Activated naive CD4-positive, alpha-beta T cell treated with anti-CD3 and anti-CD28 coated beads, Interleukin-2, amount 50 U/mL, for 16 hours (primary cell): ENCODE measurements around the gene GCNT4.
A peak's percentile ranks its signal among the peaks of the same experiment; 100 is the strongest.

Source experiments
- DNase-seq: peaks from one replicate; pipeline ENCODE4 v3.0.0-alpha.2; 2020

GCNT4 gene

DNA sequence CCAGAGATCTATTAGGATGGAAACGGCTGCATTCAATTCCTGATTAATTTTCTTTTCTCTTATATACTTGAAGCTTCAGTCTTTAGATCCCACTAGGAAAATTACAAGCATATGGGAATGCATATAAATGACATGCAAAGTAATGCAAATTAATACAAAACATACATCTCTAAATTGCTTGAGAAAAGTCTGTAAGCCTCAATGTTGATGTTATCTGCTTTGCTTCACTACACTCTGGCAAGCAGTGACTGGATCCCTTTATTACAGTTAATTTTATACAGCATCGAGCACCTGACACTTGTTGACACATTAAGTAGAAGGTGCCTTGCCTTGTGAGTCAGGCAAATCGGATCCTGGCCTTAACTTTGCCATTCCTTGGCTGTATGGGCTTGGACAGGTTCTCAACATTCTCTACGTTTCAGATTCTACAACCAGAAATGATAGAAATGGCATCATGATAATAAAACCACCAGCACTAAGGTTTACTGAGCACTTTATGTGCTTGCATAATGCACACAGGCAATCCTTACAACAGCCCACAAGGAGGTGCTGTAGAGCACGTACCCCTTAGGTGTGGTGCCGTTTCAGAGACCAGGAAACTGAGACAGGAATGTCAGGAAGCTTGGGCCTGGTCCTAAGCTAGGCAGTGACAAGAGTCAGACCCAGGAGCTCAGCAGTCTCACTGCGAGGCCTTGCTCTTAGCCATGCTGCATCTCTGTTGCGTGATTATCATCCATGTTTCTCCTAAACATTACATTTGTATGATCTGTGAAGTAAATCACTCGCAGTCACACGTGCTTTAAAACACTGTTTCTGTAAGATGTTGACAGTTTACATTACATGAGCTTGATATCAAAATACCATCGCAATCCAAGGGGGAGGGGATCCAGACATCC is 2.7 kb downstream of the GCNT4 start:
- peak; percentile 66 for DNase-seq

DNA sequence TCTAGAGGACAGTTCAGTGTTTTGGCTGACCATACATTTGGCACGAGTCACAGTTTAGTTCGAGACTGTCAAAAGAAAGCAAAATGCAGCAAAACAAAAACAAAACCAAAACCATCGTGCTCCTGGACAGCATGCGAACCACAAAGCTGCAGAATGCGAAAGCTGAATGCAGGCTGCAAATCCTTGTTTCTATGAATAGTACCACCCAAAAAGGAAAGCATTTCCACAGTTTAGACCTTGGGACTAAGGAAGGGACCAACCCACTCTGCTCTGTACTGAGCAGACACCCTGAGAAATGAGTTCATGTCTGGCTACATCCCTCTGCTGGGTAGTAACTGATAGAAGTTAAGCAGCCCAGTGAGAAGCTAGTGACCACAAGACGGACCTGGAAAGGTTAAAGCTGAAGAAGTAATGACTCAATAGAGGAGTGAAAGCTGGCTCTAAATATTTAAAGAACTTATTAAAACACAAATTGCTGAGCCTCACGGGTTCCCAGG is 3.9 kb downstream of the GCNT4 start:
- no peak for DNase-seq

- DNase-seq, result no peak
These were observed 5.0 kb downstream of the GCNT4 start for GRCh38 chr5:75047356-75047755.

DNA sequence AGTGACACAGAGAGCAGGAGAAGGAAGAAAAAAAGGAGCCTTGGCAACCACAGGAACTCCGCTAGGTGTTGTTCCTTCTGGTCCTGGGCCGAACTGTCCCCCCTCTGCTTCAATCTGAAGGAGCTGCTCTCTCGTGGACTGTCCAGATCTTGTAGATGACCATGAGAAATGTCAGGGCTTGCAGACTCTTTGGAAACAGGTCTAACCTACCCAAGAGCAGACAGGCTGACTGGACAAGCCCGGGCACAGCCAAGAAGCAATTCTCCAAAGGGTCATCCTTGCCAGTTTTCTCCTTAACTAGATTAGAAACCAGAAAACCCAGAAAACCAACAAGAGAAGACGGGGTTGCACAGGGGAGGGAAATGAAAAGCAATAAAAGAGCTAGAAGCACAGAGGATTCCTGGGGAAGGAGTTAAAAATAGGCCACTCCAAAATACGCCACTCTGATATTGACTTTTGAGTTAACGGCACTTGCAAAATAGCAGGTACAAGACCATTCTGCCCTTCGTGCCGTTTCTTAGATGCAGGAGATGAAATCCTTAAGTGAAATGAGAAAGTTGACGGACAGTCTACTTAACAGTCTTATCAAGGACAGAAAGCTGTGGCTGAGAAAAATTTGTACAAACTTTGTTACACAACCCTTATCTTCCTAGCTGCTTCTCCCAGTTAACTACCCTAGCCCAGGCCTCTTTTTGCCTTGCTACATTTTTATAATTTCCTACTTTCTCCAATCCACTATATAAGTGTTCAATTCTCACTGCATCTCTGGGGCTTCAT is 5.8 kb downstream of the GCNT4 start:
- no peak for DNase-seq

DNA sequence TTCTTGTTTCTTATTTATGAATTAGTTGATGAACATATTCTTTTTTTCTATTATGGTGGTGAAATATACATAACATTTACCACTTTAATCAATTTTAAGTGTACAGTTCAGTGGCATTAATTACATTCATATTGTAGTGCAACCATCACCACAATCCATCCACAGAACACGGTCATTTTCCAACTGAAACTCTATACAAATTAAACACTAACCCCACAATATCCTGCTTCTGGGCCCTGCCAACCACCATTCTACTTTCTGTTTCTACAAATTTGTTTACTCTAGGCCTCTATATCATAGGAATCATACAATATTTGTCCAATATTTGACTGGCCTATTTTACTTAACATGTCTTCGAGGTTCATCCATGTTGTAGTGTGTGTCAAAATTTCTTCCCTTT is 7.3 kb downstream of the GCNT4 start:
- DNase-seq, result no peak

DNA sequence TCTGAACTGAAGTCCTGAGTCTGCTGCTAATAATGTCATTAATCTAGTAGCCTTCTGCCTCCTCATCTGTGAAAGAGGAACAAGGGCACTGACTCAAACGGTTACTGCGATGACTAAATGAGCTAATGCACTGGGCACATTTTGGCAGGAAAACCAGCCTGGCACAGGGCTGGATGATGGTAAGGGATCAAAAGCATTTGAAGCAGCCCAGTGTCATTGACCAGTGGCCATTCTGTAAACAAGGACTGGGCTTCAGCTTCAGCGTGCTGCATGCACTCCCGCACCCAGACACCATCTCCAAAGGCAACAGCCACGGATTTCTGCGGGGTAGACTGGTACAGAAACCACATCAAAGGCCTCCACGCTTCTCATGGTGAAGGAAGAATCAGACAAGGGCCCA is 8.0 kb downstream of the GCNT4 start:
- no peak for DNase-seq

- DNase-seq, result no peak
These were observed 8.6 kb downstream of the GCNT4 start for GRCh38 chr5:75043633-75044264.

- no peak for DNase-seq
These were observed 9.8 kb downstream of the GCNT4 start for GRCh38 chr5:75042522-75042921.

DNA sequence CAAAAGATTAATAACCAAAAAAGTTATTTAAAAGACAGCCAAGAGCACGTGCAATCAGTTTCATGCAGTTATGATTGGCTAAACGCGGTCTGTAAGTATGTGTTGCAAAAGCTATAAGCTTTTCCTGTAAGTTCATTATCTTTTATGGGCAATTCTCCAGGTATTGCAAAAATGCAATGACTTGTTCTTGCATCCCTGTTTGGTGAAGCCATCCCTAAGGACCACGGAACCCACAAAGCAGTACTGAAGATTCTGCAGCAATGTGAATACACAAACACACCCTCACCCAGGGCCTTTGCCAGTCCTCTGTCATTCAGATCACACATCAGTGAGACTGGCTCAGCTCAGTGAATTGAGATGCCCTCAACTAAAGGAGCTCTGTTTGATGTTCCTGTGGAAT is 11.4 kb downstream of the GCNT4 start:
- no peak for DNase-seq

DNA sequence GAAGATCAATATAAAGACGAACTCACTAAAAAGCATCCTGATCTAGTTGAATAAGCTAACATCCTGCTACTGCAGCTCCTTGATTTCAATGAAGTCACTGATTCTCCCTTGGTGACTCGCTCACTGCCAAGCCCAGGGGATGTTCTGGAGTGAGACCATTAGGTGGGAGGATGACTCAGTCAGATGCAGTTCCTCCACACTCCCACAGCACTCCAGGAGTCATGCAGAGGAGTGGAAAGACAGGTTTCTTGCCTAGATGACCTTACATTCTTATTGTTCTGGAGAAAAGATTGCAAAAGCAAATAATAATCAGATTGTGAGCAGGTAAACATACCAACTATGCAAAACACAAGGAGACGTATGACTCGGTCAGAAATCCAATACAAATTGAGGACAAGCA is 15.3 kb downstream of the GCNT4 start:
- DNase-seq, result peak; percentile 43

DNA sequence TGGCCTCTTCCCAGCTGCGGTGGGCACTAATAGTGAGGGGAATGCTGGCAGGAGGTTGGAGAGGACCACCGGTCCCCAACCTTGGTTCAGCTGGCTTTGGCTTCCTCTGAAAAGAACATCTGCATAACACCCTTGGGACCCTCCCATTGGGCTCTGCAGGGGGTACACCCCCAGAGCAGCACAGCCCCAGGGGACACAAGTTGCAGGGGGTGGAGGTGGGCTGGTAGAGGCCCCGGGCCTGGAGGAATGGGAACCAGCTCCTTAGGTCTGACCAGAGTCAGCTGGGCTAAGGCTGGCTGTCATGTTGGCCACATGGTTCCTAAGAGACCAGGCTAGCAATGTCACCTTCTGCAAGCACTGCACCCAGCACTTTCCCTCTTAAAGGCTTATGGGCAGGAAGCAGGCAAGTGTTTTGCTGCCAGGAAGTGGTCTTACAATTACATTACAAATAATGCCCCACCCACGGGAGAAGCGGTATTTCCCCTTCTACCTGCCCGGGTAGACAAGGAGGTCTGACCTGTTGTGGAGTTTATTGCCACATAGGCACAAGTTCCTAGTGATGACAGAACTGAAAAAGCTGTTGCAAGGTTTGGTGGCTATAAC is 18.1 kb downstream of the GCNT4 start:
- peak; percentile 30 for DNase-seq

DNA sequence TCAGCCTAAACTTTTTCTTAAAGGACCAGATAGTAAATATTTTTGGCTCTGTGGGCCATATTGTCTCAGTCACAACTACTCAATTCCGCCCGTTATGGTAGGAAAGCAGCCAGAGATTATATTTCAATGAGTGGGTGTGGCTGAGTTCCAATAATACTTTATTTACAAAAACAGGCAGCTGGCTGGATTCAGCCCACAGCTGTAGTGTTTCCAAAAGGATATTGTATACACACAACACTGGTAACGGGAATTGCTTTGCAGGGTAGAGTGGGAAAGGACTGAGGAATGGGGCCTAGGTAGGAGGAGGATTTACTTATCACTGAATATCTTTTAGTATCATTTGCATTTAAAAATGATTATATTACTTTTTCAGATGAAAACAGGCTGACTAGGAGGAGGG is 21.0 kb downstream of the GCNT4 start:
- no peak for DNase-seq

DNA sequence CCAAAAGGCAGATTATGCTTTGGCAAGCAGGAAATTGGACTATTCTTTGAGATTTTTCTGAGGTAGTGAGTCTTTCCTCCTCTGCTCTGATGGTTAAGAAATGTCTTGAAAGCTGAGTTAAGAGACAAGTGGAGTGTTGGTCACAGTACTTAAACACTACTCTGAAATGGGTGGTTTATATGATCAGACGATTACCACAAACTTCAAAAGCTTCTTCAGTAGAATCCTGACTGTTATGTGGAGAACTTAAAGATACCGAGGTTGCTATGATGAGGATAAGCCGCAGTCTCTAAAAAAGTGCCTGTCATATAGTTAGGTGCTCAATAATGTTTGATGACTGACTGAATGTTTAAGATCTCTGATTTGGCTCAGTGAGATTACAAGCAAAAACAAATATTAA is 24.3 kb downstream of the GCNT4 start:
- DNase-seq, result no peak

- no peak for DNase-seq
These were observed 28.8 kb downstream of the GCNT4 start for GRCh38 chr5:75023368-75024159.

DNA sequence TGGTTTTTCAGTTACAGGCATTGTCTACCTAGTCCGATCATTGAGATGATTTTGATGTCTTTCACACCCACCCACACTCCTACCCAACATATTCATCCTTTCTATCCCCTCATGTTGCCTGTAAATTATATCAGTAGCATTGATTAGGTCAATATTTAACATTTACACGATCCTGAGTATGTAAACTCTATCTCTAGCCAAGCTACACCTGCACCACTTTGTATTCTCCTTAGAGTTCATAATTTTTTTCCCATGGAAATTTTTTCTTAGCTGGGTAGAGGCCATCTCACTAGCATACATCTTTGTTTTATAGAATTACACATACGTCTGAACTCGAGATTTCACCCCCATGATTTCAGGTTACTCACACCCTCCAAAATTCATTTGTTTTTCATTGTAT is 30.6 kb downstream of the GCNT4 start:
- no peak for DNase-seq

DNA sequence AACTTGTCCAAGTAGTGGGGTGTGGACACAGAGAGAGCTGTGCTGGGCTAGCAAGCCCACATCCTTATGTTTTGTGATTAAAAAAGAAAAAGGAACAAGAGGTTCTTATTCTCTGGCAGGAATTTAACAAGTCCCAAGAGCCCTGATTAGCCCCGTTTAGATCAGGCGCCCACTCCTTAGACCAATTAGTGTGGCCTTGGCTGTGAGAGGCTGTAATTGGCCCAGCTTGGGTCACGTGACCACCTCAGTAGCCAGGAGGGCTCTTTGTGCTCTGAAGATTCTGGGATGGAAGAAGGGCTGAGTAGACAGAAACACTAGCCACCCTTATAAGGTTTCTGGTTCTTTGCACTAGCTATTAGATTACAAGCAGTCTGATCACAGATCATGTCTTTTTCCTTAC is 31.1 kb downstream of the GCNT4 start:
- DNase-seq, result no peak

DNA sequence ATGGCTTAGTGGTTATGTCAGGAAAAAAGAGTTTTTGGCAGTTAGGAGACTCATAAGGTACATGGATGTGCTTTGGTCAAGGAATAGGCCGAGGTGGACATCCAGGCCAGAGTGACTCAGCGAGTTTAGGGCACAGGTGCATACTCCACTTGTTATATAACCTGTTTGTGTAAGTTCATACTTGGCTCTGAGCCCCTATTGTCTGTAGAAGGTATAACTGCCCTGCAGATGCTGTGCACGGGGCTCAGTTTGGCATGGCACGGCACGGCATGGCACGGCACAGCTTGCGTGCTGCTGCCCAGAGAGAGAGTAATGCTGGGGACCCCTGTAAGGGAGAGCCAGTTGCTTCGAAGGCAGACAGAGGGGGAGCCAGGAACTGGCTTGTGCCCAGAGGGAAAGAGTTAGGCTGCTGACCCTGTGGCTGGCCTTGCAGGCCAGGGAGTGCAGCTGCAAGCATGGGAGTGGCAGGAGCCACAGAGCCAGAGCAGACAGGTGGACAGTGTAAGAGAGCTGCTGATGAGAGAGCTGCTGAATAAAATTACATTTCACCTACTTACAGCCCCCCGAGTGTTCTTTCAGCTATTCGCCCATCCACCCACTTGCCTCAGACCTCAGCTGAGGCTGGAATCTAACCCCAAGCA is 32.2 kb downstream of the GCNT4 start:
- DNase-seq, result no peak

DNA sequence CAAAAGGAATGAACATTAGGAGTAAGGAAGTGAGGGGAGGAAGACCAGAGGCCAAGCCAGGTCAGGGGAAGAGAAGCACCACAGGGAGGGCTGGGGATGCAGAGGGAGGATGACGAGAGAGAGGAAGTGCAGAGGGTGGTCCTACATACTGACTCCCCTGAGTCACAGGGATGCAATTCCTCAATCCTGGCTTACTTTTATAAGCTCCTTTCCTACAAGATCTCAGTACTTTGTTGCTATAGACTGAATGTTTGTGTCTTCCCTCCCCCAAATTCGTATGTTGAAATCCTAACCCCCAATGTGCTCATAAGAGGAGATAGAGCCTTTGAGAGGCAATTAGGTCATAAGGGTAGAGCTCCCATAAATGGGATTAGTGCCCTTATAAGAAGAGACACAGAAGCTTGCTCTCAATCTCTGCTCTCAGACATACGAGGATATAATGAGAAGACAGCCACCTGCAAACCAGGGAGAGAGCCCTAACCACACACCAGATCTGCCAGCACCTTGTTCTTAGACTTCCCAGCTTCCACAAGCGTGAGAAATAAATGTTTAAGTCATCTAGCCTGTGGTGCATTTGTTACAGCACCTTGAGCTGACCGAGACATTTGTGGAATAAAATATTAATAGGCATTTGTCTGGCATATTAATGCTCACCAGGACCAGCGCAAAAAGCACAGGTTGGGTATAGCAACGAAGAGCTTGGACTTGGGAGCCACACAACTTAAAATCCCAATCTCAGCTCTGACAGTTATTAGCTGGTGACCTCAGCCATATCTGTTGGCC is 33.4 kb downstream of the GCNT4 start:
- DNase-seq, result no peak

DNA sequence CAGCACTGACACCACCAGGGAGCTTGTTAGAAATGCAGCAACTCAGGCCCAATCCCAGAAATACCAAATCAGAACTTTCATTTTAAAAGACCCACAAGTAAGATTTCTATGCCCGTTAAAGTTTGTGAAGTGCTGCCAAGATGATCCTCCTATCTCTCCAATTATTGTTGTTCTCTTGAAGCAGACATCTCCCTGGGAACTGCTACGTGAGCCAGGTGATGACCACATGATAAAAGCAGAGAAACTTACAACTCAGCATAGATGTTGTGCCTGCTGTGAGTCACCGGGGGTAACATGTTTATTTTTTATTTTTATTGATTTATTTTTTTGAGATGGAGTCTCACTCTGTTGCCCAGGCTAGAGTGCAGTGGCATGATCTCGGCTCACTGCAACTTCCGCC is 34.4 kb downstream of the GCNT4 start:
- no peak for DNase-seq

GRCh38 chr5:75016896-75017295 is 35.5 kb downstream of the GCNT4 start:
- DNase-seq, result no peak

- DNase-seq, result no peak
These were observed 39.6 kb downstream of the GCNT4 start for GRCh38 chr5:75012748-75013147.
